NOMO-1 (cell line): ENCODE data around the gene PANK1.

ENCODE experiments used
- DNase-seq, 2 experiments: peaks; one replicate each; lab custom pipeline; 2025; ENCODE audit not compliant: unreplicated experiment in 2 of 2; lab: John Stamatoyannopoulos, UW

Gene PANK1

GRCh38 chr10:89644967-89645741 lies at the start of gene PANK1:
PANK1 (minus strand) TSS chr10:89645242; CDS start chr10:89644891, 351 bp downstream.
- DNase-seq, result peak; percentile 69 to 74

- no peak for DNase-seq
These were observed 48.1 kb upstream of the PANK1 start for GRCh38 chr10:89693176-89693575.

GRCh38 chr10:89692416-89692815 lies 47.4 kb upstream of the PANK1 start:
- DNase-seq, result no peak

- no peak for DNase-seq
These were observed 45.0 kb upstream of the PANK1 start for GRCh38 chr10:89690027-89690426.

- DNase-seq, result no peak
These were observed 40.9 kb upstream of the PANK1 start for GRCh38 chr10:89685936-89686335.

- DNase-seq, result peak; percentile 19 to 34
These were observed 39.6 kb upstream of the PANK1 start for GRCh38 chr10:89684604-89685003.

GRCh38 chr10:89683883-89684282 lies 38.8 kb upstream of the PANK1 start:
- DNase-seq, result no peak

- DNase-seq, result no peak
These were observed 34.9 kb upstream of the PANK1 start for GRCh38 chr10:89679986-89680385.

- no peak for DNase-seq
These were observed 32.3 kb upstream of the PANK1 start for GRCh38 chr10:89677341-89677740.

GRCh38 chr10:89670926-89671325 lies 25.9 kb upstream of the PANK1 start:
- DNase-seq, result no peak

GRCh38 chr10:89669985-89670384 lies 24.9 kb upstream of the PANK1 start:
- DNase-seq, result no peak

- DNase-seq, result no peak
These were observed 23.5 kb upstream of the PANK1 start for GRCh38 chr10:89668386-89669071.

GRCh38 chr10:89666138-89666537 lies 21.1 kb upstream of the PANK1 start:
- DNase-seq, result no peak

GRCh38 chr10:89665302-89665701 lies 20.3 kb upstream of the PANK1 start:
- no peak for DNase-seq

GRCh38 chr10:89664203-89664602 lies 19.2 kb upstream of the PANK1 start:
- DNase-seq, result no peak

GRCh38 chr10:89663144-89663543 lies 18.1 kb upstream of the PANK1 start:
- DNase-seq, result no peak

- DNase-seq, result no peak
These were observed 17.6 kb upstream of the PANK1 start for GRCh38 chr10:89662596-89662995.

- DNase-seq, result no peak
These were observed 14.4 kb upstream of the PANK1 start for GRCh38 chr10:89659143-89660131.

GRCh38 chr10:89657302-89657701 lies 12.3 kb upstream of the PANK1 start:
- no peak for DNase-seq

GRCh38 chr10:89655722-89656121 lies 10.7 kb upstream of the PANK1 start:
- DNase-seq, result no peak

- no peak for DNase-seq
These were observed 8.4 kb upstream of the PANK1 start for GRCh38 chr10:89653410-89653869.
